Right atrium auricular region (tissue), 2 donors: Measurements from ENCODE around the gene TMEM203. TPM values are rescaled to one million over a fixed set of nuclear protein-coding genes. Genes with fewer than 3 reads are reported as not detected.

Experiments
- DNase-seq: peaks from one replicate; pipeline ENCODE4 v3.0.0-alpha.2; 2019; ENCODE audit warnings: low spot score
- H3K27ac ChIP-seq, 2 donors: fragments of 200-600 bp; sonication (generic); 1 replicate in 1 of 2; 2 replicates in 1 of 2; pipeline ENCODE4 v1.5.1; 2016 to 2019
- H3K27me3 ChIP-seq, 2 donors: fragments of 200-600 bp; sonication (generic); one replicate each; pipeline versions ENCODE4 v1.5.1 to v1.6.0; 2017 to 2019
- H3K36me3 ChIP-seq: fragments of 200-600 bp; sonication (generic); one replicate; pipeline ENCODE4 v1.5.1; 2016
- H3K4me1 ChIP-seq, 2 donors: fragments of 200-600 bp; sonication (generic); one replicate each; pipeline versions ENCODE4 v1.5.1 to v1.6.0; 2017 to 2019
- H3K4me3 ChIP-seq, 2 donors: fragments of 200-600 bp; sonication (generic); 1 replicate in 1 of 2; 2 replicates in 1 of 2; pipeline ENCODE4 v1.5.1; 2017 to 2019; ENCODE audit warnings: mild to moderate bottlenecking in 1 of 2, moderate library complexity in 1 of 2
- H3K9me3 ChIP-seq, 2 donors: fragments of 200-600 bp; sonication (generic); one replicate each; pipeline ENCODE4 v1.5.1; 2019
- CTCF ChIP-seq, 2 donors: fragments of 200-600 bp; sonication (generic); IDR thresholded peaks; one replicate each; pipeline ENCODE4 v1.5.1; 2019; ENCODE audit warnings: antibody characterized with exemption in 2 of 2
- total RNA-seq, 2 donors: library from RNA; depleted of rRNA; stranded (reverse); fragments of >200 nt; gene quantifications; one replicate each; pipeline ENCODE4 v1.1.0, GENCODE V29; 2016

TMEM203 gene
- total RNA-seq, 2 donors from 2014 or later, result 31.4 to 33.9 TPM

- Histone ChIP-seq H3K4me3 (no peak overlapping the region), H3K4me1 (peaks cover 0 to 69% of the 10 kb centered on the region in 2 donors), H3K27ac (peak overlapping the region in 1 of 2 donors; percentile 17), H3K9me3 (no peaks in the 10 kb centered on the region), H3K27me3 (no peaks in the 10 kb centered on the region), H3K36me3 (peaks cover 13% of the 10 kb centered on the region)
- DNase-seq, result no peak
- TF ChIP-seq CTCF (IDR thresholded peaks at IDR 0.05), result no peak
Measured at GRCh38 chr9:137193771-137194170, 11.7 kb downstream of the TMEM203 start.

- Histone ChIP-seq H3K4me3 (no peak overlapping the region), H3K4me1 (peaks cover 0 to 63% of the 10 kb centered on the region in 2 donors), H3K9me3 (no peaks in the 10 kb centered on the region), H3K27me3 (no peaks in the 10 kb centered on the region), H3K36me3 (peaks cover 13% of the 10 kb centered on the region), H3K27ac (no peak overlapping the region)
- no peak for DNase-seq
- TF ChIP-seq CTCF (IDR thresholded peaks at IDR 0.05), result no peak
Measured at GRCh38 chr9:137192859-137193258, 12.6 kb downstream of the TMEM203 start.

GRCh38 chr9:137192448-137192780 is 13.0 kb downstream of the TMEM203 start:
- no peak overlapping the region for H3K27ac ChIP-seq
- H3K4me3 ChIP-seq, result no peak overlapping the region
- no peak for TF ChIP-seq CTCF (IDR thresholded peaks at IDR 0.05)
- H3K9me3 ChIP-seq, result no peaks in the 10 kb centered on the region
- no peak for DNase-seq
- H3K4me1 ChIP-seq, result peaks cover 0 to 63% of the 10 kb centered on the region in 2 donors
- no peaks in the 10 kb centered on the region for H3K27me3 ChIP-seq
- peaks cover 13% of the 10 kb centered on the region for H3K36me3 ChIP-seq

- no peak for TF ChIP-seq CTCF (IDR thresholded peaks at IDR 0.05)
- Histone ChIP-seq H3K36me3 (peaks cover 13% of the 10 kb centered on the region), H3K4me3 (no peak overlapping the region), H3K4me1 (peaks cover 0 to 63% of the 10 kb centered on the region in 2 donors), H3K9me3 (no peaks in the 10 kb centered on the region), H3K27ac (no peak overlapping the region), H3K27me3 (no peaks in the 10 kb centered on the region)
- DNase-seq, result no peak
Measured at GRCh38 chr9:137191691-137192447, 13.6 kb downstream of the TMEM203 start.

- Histone ChIP-seq H3K36me3 (peaks cover 14% of the 10 kb centered on the region), H3K4me3 (no peak overlapping the region), H3K27me3 (no peaks in the 10 kb centered on the region), H3K9me3 (no peaks in the 10 kb centered on the region), H3K27ac (no peak overlapping the region), H3K4me1 (peaks cover 0 to 63% of the 10 kb centered on the region in 2 donors)
- TF ChIP-seq CTCF (IDR thresholded peaks at IDR 0.05), result no peak
- no peak for DNase-seq
Measured at GRCh38 chr9:137191245-137191644, 14.2 kb downstream of the TMEM203 start.
